ENCODE measurements around the gene OPRL1. TPM values are rescaled to one million over a fixed set of nuclear protein-coding genes. Genes with fewer than 3 reads are reported as not detected.
A peak's percentile ranks its signal among the peaks of the same experiment; 100 is the strongest.

OPRL1 gene
- total RNA-seq, 1 experiment from 2014 or later, result 0.33 TPM

DNA sequence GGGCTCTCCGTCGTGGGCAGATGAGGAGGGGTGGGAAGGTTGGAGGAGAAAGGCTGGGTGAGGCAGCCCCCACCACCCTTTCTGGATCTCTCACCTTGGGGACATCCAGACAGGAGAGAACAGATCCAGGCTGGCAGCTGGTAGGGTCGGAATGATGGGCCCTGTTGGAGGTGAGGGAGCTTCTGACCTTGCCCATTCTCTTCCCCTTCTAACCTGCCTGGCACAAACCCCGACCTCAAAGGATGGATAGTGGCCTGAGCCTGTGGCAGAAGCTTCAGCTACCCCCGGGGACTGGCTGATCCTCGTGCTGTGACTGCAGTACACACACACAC lies 33.5 kb downstream of the OPRL1 start:
- BruUV-seq (replicated peaks), result no TSS peak
- H3K4me3 Mint-ChIP-seq (ENCODE audit: low read depth, unreplicated experiment), result no peak overlapping the region
- H3K27ac Mint-ChIP-seq (ENCODE audit: unreplicated experiment), result no peak overlapping the region
- CTCF ChIA-PET, result no interaction called here
- DNase-seq, result no peak
- H3K27me3 Mint-ChIP-seq (ENCODE audit: unreplicated experiment), result peaks cover 82% of the 10 kb centered on the region
- intact Hi-C loops (cut with micrococcal nuclease; ENCODE audit: unreplicated experiment), result no loop called here
- no peaks in the 10 kb centered on the region for H3K36me3 Mint-ChIP-seq (ENCODE audit: insufficient read depth, unreplicated experiment)
- H3K4me1 Mint-ChIP-seq (ENCODE audit: low read depth, unreplicated experiment), result no peaks in the 10 kb centered on the region
- TF ChIP-seq CTCF (IDR thresholded peaks at IDR 0.05; ENCODE audit: unreplicated experiment), result no peak
- no peaks in the 10 kb centered on the region for H3K9me3 Mint-ChIP-seq (ENCODE audit: low read depth, unreplicated experiment)

GRCh38 chr20:64113796-64114355 lies 34.0 kb downstream of the OPRL1 start:
- intact Hi-C loops (cut with micrococcal nuclease; ENCODE audit: unreplicated experiment), result no loop called here
- TF ChIP-seq CTCF (IDR thresholded peaks at IDR 0.05; ENCODE audit: unreplicated experiment), result no peak
- H3K36me3 Mint-ChIP-seq (ENCODE audit: insufficient read depth, unreplicated experiment), result no peaks in the 10 kb centered on the region
- H3K4me1 Mint-ChIP-seq (ENCODE audit: low read depth, unreplicated experiment), result no peaks in the 10 kb centered on the region
- H3K27me3 Mint-ChIP-seq (ENCODE audit: unreplicated experiment), result peaks cover 78% of the 10 kb centered on the region
- CTCF ChIA-PET, result no interaction called here
- no peaks in the 10 kb centered on the region for H3K9me3 Mint-ChIP-seq (ENCODE audit: low read depth, unreplicated experiment)
- peak; percentile 3 for DNase-seq
- no peak overlapping the region for H3K27ac Mint-ChIP-seq (ENCODE audit: unreplicated experiment)
- no TSS peak for BruUV-seq (replicated peaks)
- H3K4me3 Mint-ChIP-seq (ENCODE audit: low read depth, unreplicated experiment), result no peak overlapping the region

GRCh38 chr20:64114356-64114971 lies 34.6 kb downstream of the OPRL1 start:
- CTCF ChIA-PET, result interaction anchor here (1.6 kb wide), 1 partner anchor 31 kb away, joined by 7 read pairs; the partner anchor contains the start of gene LKAAEAR1
- DNase-seq, result no peak
- no peak overlapping the region for H3K4me3 Mint-ChIP-seq (ENCODE audit: low read depth, unreplicated experiment)
- H3K9me3 Mint-ChIP-seq (ENCODE audit: low read depth, unreplicated experiment), result no peaks in the 10 kb centered on the region
- no peaks in the 10 kb centered on the region for H3K36me3 Mint-ChIP-seq (ENCODE audit: insufficient read depth, unreplicated experiment)
- no peak overlapping the region for H3K27ac Mint-ChIP-seq (ENCODE audit: unreplicated experiment)
- TF ChIP-seq CTCF (IDR thresholded peaks at IDR 0.05; ENCODE audit: unreplicated experiment), result no peak
- intact Hi-C loops (cut with micrococcal nuclease; ENCODE audit: unreplicated experiment), result no loop called here
- H3K4me1 Mint-ChIP-seq (ENCODE audit: low read depth, unreplicated experiment), result no peaks in the 10 kb centered on the region
- peaks cover 72% of the 10 kb centered on the region for H3K27me3 Mint-ChIP-seq (ENCODE audit: unreplicated experiment)
- no TSS peak for BruUV-seq (replicated peaks)

DNA sequence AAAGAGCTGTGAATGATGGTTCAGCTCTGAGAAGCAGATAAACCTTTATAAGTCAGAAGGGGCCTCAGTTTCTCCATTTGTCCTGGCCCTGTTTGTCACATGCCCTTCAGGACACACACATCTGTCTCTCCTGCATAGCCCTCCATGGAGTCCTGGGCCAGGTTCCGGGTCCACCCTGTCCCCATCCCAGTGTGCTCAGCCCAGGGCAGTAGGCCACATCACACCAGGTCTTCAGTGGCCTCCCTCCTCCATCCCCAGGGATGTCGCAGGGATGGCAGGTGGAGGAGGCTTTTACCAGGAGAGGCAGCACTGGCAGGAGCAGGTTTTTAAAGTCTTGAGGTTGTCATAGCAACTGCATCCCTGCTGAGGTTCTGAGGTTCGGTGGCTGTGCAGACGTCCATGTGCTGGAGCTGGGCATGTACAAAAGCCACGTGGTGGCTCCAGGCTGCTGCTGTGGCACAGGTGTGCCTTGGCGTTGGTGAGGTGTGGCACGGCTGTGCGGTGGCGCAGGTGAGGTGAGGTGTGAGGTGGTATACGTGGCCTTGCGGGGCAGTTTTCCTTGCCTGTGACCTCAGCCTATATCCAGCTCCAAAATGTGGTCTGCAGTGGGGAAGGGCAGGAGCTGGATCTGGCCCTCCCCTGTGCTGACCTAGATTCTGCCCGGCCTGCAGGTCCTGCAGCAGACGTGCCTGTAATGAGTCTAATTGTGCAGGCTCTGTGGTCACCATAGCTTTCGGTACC lies 35.5 kb downstream of the OPRL1 start:
- no peaks in the 10 kb centered on the region for H3K36me3 Mint-ChIP-seq (ENCODE audit: insufficient read depth, unreplicated experiment)
- CTCF ChIA-PET, result interaction anchor here (1.6 to 2.1 kb wide), 2 partner anchors 31 to 77 kb away, joined by 7 to 8 read pairs; partner anchors contain the start of gene LKAAEAR1
- intact Hi-C loops (cut with micrococcal nuclease; ENCODE audit: unreplicated experiment), result no loop called here

More for the DNA sequence above, 35.5 kb downstream of the OPRL1 start:
- no peak overlapping the region for H3K27ac Mint-ChIP-seq (ENCODE audit: unreplicated experiment)
- H3K27me3 Mint-ChIP-seq (ENCODE audit: unreplicated experiment), result peaks cover 63% of the 10 kb centered on the region
- H3K9me3 Mint-ChIP-seq (ENCODE audit: low read depth, unreplicated experiment), result no peaks in the 10 kb centered on the region
- no peak for TF ChIP-seq CTCF (IDR thresholded peaks at IDR 0.05; ENCODE audit: unreplicated experiment)
- no peak overlapping the region for H3K4me3 Mint-ChIP-seq (ENCODE audit: low read depth, unreplicated experiment)
- peaks cover 7% of the 10 kb centered on the region for H3K4me1 Mint-ChIP-seq (ENCODE audit: low read depth, unreplicated experiment)
- BruUV-seq (replicated peaks), result no TSS peak
- DNase-seq, result peak; percentile 2
